Measurements from ENCODE around the gene ATP9B.
"Not testable (repeated sequence)": the region's sequence is repeated elsewhere in the genome, so short reads cannot be mapped to it uniquely, and the experiment has no call there.

The ATP9B gene

DNA sequence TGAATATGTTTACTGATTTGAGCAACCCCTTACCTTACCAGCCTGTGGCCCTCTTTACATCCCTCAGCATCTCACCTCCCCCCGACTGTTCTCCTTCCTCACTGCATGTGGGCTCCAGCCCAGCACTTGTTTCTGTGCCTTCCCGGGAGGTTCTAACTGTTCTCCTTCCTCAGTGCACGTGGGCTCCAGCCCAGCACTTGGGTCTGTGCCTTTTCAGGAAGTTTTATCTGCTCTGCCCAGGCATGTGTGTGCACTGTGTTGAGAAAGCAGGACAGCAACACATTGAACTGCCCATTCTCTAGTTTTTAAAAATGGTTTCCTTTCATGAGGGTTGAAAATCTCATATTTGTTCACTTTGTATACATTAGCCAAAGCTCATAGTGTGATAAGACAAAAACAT, 158.4 kb downstream of the ATP9B start:
- in situ Hi-C loops (cut with HindIII; ENCODE audit: low sequenced_read_pairs): no loop called here

DNA sequence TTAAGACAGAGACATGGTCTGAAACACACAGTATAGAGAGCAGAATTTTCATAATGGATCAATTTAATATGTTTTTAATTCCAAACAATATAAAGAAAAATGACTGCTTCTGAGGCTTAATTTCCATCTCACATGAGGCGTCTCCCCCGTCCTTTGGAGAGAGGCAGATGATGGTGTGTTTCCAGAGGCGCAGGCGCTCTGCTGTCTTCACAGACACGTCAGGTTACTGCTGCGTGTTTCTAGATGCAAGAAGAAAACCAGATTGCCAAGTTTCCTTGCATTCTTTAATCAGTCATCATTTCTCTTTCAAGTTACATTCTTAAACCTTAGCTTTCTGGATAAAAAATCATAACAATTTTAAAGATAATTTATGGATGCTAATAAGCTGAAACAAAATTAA, 160.2 kb downstream of the ATP9B start:
- in situ Hi-C loops (cut with HindIII; ENCODE audit: low sequenced_read_pairs): no loop called here

DNA sequence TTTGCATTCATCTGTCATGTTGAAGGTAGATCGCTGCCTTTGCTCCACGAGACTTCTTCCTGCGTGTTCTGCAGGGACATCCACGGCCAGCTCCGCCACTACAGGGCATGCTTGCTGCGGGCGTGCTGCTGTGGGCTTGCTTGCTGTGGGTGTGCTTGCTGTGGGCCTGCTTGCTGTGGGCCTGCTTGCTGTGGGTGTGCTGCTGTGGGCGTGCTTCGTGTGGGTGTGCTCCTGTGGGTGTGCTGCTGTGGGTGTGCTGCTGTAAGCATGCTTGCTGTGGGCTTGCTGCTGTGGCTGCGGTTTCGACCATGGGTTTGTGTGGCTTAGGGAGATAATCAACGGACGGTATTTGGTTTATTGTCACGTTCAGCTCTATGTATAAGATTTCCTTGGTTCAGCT, 165.2 kb downstream of the ATP9B start:
- in situ Hi-C loops (cut with HindIII; ENCODE audit: low sequenced_read_pairs): no loop called here

DNA sequence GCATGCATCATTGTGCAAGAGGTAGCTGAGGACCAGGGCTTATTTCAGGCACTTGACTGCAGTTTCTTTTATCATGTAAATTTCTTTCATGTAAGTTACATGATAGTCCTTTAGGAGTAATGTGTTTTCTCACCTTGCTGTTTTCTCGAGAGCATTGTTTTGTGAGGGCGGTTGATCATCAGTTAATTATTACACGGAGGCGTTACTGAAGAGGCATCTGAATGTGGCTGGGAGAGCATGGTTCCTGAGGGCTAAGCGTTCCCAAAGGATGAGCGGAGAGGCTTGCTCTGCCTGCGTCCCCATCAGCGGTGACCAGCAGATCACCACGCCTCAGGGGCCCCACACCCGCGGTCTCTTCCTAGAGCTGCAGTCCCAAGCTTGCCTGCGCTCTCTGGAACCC, 170.4 kb downstream of the ATP9B start:
- in situ Hi-C loops (cut with HindIII; ENCODE audit: low sequenced_read_pairs): no loop called here

DNA sequence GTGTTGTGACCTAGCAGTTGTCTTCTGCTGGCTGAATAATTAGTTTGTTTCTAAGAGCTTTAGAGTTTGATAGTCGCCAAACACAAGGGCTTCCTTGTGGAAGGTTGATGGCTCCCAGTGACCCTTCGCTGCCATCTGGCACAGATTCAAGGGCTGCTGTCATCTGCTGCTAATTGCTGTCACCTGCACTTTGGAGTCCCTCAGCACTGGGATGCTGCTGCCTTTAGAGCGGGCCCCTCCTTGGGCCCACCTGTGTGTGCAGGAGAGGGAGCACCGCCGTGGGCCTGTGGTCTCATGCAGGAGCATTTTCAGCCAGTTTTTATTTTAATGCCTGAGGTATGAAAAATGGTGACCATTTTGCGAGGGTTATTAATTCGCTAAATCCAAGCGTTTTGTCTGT, 172.6 kb downstream of the ATP9B start:
- in situ Hi-C loops (cut with HindIII; ENCODE audit: low sequenced_read_pairs): no loop called here

DNA sequence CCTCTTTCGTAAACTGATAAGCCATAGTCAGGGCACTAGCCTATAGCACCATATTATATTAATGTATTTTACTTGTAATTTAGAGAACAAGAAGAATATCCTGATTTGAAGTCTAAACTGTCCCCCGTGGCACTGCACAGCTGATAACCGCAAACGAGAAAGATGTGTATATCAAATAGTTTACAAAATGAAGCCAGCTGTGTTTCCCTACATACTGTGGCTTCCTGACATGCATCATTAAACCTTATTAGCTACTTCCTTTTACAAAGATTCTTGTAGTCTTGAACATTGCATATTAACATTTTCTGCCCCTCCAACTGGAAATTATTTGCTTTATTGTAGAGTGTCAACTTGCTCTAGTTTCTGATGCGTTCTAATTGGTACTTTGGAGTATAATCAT, 173.1 kb downstream of the ATP9B start:
- in situ Hi-C loops (cut with HindIII; ENCODE audit: low sequenced_read_pairs): no loop called here

DNA sequence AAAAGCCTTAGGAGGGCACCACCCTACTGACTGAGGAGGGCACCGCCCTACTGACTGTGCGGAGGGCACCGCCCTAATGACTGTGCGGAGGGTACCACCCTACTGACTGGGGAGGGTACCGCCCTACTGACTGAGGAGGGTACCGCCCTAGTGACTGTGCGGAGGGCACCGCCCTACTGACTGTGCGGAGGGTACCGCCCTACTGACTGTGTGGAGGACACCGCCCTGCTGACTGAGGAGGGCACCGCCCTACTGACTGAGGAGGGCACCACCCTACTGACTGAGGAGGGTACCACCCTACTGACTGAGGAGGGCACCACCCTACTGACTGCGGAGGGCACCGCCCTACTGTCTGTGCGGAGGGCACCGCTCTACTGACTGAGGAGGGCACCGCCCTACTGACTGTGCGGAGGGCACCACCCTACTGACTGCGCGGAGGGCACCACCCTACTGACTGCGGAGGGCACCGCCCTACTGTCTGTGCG, 176.4 kb downstream of the ATP9B start:
- in situ Hi-C loops (cut with HindIII; ENCODE audit: low sequenced_read_pairs): no loop called here

DNA sequence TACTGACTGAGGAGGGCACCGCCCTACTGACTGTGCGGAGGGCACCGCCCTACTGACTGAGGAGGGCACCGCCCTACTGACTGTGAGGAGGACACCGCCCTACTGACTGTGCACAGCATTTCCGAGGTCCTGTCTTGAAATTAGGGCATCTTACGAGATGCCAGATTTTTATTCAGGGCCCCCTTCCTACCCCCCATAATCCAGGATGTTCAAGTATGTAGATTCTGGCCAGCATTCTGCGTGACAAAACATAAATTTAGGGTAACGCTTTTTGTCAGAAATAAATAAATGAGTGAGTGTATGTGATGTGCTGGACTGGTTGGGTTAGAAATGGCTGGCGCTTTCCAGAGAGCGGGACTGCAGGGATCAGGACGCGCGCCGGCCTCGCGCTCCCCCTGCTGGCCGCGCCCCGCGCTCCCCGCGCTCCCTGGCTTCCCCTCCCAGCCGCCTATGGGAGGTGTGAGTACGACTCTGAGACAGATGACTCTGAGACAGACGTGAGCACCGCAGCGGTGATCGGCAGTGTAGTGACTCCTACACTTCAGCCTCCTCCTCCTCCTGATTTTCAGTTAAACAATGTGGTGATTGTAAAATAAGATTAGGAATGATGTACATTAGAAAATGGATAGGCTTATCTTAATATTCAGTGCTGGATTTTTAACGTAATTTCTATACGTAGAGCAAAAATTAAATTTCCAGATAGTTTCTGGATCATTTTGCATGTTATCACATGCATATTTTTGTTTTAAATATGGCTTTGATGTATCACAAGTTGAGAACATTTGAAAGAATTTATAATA, 177.3 kb downstream of the ATP9B start:
- in situ Hi-C loops (cut with HindIII; ENCODE audit: low sequenced_read_pairs): no loop called here

DNA sequence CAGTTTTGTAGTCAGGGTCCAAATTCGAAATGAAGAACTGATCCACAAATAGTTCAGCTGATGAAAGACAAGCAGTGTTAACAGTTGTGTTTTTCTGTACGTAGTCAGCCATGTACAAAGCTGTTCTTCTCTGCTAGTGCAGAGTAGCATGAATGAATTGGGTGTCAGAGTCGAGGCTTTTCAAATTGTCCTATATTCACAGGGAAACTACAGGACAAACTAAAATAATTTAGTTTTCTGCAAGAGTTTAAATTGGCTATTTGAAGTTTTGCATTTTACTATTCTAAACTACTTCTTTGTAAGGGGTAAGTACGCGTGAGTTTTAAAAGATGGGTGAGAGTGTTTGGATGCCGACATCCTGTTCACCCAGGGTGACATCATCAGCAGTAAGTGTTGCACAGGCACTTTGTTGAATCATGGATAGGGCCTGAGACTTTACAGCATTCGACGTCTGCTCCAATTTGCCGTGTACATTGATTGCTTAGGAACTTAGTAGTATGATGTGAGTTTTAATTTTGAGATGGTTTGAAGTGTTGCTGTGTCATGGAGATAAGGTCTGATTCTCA, 179.4 kb downstream of the ATP9B start:
- in situ Hi-C loops (cut with HindIII; ENCODE audit: low sequenced_read_pairs): no loop called here

DNA sequence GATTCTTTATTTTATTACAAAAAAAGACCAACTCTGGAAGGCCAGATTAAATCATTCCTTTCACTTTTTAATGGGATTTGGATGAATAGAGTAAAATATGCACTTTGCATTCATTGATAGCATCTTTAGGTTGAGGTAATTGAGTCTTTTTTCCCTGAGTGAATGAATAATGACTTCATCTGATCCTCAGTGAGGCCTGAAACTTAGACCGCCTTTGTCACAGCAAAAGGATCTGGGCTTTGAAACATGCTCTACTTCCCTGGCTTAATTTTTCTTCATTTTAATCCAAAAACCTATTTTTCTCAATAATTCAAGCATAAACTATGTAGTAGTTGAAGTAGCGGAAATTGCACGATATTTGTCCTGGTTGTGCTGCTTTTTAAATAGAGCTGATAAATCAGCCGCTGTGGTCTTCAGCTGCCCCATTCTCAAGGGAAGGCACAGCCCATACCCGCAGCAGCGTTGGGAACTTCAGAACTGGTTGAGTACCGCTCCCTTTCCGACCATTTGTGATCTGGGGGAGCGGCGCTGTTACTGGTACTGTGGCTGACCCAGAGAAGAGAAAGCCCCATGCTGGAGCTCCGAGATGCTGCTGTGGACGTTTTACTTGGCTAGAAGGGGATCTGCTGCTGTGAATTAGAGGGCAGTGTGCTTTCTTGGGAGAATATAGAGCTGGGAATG, 181.2 kb downstream of the ATP9B start:
- in situ Hi-C loops (cut with HindIII; ENCODE audit: low sequenced_read_pairs): no loop called here

DNA sequence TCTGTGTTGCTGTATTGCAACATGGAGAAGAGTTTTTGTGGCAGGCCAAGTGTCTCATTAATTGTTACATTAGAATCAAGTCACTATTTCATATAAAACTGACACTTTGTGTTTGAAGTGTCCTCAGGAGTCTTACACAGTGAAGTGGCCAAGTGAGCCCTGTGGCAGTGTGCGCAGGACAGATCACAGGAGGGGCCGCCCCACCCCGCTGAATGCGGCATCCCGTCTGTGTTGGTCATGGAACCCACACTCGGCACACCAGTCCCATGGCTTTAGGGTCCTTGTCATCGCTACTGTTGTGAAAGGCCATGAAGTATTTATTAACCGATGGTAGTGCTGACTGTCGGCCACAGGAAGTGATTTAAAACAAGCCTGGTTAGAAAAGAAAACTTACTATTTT, 181.8 kb downstream of the ATP9B start:
- in situ Hi-C loops (cut with HindIII; ENCODE audit: low sequenced_read_pairs): no loop called here

DNA sequence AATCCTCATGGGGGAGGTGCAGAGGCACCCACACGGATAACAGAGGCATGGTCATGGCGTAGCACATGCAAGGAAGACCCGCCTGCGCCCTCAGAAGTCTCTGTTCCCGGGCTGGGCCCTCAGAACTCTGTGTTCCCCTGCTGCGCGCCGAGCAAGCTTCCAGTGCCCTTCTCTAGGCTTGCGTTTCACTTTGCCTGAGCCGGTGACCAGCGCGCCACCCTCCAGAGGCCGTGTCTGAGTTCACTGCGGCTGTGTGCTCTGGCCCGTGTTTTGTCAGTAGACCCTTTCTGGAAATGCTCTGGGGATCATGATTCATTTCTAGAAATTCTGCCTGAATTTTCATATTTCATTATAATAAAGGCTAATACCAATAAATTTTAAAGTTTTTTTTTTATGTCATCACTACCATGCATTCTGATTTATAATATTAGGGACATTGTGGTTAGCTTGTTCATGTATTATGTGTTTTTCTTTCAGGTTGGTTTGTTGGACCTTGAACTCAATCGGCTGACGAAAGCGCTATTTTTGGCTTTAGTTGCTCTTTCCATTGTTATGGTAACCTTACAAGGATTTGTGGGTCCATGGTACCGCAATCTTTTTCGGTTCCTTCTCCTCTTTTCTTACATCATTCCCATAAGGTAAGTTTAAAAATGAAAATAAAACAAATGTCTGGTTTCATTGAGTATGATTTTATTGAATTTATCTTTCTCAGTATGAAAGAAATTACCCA, 183.9 kb downstream of the ATP9B start:
- in situ Hi-C loops (cut with HindIII; ENCODE audit: low sequenced_read_pairs): no loop called here

DNA sequence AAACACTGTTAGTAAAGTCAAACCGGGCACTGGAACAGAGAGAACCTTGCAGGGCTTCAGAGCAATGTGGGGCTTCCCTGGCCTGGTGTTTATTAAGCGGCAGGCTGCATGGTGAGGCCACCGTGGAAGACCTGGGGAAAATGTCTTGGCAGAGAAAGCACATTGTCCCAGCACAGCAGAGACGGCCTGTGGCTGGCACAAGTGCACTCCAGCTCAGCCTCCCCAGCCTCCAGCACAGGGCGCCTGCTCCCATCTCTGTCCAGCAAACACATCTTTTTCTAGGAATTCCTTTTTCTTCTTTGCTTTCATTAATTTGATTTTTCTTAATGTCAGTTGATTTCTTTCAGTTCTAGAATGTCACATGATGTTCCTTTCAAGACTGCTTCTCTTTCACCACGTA, 188.3 kb downstream of the ATP9B start:
- in situ Hi-C loops (cut with HindIII; ENCODE audit: low sequenced_read_pairs): no loop called here

DNA sequence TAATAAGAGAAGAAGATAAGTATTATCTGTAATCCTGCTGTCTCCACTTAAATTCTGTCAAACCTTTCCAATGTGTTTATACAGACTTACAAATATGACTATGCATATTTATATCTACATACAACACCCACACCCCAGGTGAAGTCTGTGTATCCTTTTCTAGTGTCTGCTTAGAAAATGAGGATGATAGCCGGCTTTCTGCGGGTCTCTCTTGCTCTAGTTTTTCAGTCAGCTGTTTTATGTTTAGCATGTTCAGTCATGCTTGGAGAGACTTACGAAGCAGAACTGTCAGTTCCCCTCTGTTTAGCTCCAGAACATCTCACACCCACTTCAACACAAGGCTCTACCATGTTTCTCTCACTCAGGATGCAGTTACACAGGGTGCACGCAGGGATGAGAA, 189.3 kb downstream of the ATP9B start:
- in situ Hi-C loops (cut with HindIII; ENCODE audit: low sequenced_read_pairs): no loop called here

DNA sequence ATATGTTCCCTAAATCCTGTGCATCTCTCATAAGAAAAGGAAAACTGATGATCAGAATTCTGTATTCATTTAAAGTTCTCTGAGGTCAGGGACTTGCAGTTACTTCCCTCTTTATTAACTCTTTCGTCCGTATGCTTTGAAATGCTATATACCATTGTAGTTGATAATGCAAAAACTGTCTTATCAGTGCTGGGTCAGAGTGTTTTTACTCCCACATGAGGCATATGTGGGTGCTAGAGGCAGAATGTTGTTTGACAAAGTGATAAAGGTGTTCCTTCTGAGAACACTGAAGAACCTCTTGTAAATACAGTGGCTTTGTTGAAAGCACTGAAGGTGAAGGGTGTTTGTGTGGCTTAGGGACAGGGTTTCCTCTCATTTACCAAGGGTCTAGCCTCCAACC, 190.0 kb downstream of the ATP9B start:
- in situ Hi-C loops (cut with HindIII; ENCODE audit: low sequenced_read_pairs): no loop called here

DNA sequence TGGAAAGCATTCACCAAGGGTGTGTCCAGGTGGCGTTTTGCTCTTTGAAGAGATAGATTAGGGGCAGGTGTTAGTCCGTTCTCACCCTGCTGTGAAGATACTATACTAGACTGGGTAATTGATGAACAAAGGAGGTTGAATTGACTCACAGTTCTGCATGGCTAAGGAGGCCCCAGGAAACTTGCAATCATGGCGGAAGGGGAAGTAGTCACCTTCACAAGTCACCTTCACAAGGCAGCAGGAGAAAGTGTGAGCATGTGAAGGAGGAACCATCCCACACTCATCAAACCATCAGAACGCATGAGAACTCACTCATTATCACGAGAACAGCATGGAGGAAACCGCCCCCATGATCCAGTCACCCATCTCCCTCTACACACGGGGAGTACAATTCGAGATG, 190.8 kb downstream of the ATP9B start:
- in situ Hi-C loops (cut with HindIII; ENCODE audit: low sequenced_read_pairs): no loop called here

DNA sequence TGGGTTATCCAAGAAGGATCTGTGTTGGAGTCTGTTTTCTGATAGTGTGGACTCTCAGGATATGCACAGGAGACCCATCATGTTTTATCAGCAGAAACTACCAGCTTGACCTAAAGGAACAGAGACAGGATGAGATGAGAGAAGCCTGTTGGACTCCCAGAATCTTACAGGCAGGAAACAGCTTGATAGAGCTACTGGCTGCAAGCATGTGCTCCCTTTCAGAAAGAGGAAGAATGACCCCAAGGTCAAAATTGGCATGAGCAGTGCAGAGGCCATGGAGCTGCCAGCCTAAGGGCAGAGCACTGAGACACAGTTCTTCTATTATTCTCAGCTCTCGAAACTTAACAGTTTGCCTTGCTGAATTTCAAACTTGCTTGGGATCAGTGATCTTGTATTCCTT, 191.3 kb downstream of the ATP9B start:
- in situ Hi-C loops (cut with HindIII; ENCODE audit: low sequenced_read_pairs): no loop called here

DNA sequence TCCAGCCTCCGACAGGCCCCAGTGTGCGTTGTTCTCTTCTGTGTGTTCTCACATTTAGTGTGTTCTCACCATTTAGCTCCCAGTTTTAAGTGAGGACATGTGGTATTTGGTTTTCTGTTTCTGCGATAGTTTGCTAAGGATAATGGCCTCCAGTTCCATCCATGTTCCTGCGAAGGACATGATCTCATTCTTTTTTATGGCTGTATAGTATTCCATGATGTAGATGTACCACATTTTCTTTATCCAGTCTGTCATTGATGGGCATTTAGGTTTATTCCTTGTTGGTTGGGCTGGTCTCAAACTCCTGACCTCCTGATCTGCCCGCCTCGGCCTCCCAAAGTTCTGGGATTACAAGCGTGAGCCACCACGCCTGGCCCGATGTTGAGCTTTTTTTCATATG, 195.9 kb downstream of the ATP9B start:
- in situ Hi-C loops (cut with HindIII; ENCODE audit: low sequenced_read_pairs): not testable (repeated sequence)

DNA sequence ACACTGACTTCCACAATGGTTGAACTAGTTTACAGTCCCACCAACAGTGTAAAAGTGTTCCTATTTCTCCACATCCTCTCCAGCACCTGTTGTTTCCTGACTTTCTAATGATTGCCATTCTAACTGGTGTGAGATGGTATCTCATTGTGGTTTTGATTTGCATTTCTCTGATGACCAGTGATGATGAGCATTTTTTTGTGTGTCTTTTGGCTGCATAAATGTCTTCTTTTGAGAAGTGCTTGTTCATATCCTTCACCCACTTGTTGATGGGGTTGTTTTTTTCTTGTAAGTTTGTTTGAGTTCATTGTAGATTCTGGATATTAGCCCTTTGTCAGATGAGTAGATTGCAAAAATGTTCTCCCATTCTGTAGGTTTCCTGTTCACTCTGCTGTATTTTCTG, 202.6 kb downstream of the ATP9B start:
- in situ Hi-C loops (cut with HindIII; ENCODE audit: low sequenced_read_pairs): not testable (repeated sequence)

DNA sequence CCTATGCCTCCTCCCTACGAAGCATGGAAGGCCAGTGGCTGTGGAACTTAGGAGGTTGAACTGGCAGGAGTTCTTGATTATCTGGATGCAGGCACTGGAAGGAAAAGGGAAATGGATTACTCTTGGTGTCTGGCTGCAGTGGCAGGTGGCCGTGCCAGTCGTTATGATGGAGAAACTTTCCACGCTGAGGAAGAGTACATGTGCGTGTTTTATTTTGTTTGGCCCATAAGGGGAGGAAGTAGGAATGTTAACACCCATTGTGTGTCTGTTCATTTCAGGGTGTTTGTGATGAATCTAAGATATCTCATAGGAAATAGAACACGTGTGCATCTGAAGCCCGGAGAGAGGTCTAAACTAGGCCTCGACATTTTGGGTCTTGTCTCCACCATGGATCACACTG, 203.7 kb downstream of the ATP9B start:
- in situ Hi-C loops (cut with HindIII; ENCODE audit: low sequenced_read_pairs): no loop called here

DNA sequence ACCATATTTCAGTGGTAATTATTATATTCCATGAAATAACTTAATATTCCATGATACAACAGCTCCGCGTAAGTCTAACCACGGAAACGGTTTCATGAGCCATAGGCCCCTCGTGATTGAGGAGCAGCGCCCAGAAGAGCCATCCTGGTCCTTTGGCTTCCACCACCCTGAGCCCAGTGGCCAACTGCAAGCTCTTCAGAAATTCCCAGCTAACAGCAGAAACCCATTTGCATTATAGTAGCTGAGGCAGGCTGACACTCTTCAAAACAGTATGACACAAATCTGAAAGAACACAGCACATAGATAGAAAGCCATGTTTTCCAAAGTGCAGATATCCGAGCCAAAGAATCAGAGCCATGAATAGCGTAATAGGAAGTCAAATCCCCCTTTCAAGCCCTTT, 205.6 kb downstream of the ATP9B start:
- in situ Hi-C loops (cut with HindIII; ENCODE audit: low sequenced_read_pairs): no loop called here

DNA sequence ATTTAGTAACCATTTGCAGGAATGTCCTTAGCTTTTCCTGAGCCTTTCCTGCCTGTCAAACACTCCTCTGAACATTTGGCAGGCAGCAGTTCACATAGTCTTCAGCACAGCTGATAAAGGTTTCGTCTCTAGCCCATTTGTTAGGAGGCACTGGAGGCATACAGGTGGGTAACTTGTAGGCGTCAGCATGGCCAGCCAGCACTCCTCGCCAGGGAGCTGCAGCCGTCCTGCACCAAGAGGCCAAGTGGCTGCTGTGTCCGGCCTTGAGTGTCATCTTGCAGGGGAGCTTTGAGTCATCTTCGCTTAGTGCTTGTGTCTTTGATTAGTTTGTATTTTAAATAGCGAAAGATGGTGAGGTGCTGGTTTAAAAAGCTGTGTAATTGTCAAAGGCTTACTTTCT, 206.3 kb downstream of the ATP9B start:
- in situ Hi-C loops (cut with HindIII; ENCODE audit: low sequenced_read_pairs): no loop called here
